GM23248 (cell line): ENCODE data around the gene C1D. TPM values are rescaled to one million over a fixed set of nuclear protein-coding genes. Genes with fewer than 3 reads are reported as not detected.

Source experiments
- DNase-seq: peaks from one replicate; pipeline ENCODE4 v3.0.0-alpha.2; 2015
- H2AFZ ChIP-seq: fragments of 200-600 bp; sonication (generic); 2 replicates; pipeline ENCODE4 v1.6.1; 2016; ENCODE audit warnings: antibody characterized with exemption
- H3F3A ChIP-seq: fragments of 200-600 bp; sonication (generic); 2 replicates; pipeline ENCODE4 v1.6.1; 2016; ENCODE audit warnings: mild to moderate bottlenecking, antibody characterized with exemption, mixed run types; ENCODE audit not compliant: insufficient read depth
- H3K27ac ChIP-seq: fragments of 200-600 bp; sonication (generic); 2 replicates; pipeline ENCODE4 v1.5.1; 2016; ENCODE audit warnings: mild to moderate bottlenecking
- H3K27me3 ChIP-seq: fragments of 200-600 bp; sonication (generic); replicated peaks from 2 replicates; pipeline ENCODE4 v1.6.1; 2016; ENCODE audit warnings: mild to moderate bottlenecking; ENCODE audit not compliant: insufficient read depth
- H3K36me3 ChIP-seq: fragments of 200-600 bp; sonication (generic); 2 replicates; pipeline ENCODE4 v1.6.1; 2016; ENCODE audit warnings: low read depth, mild to moderate bottlenecking
- H3K4me1 ChIP-seq: fragments of 200-600 bp; sonication (generic); 2 replicates; pipeline ENCODE4 v1.6.1; 2016; ENCODE audit warnings: mild to moderate bottlenecking; ENCODE audit not compliant: insufficient read depth
- H3K4me2 ChIP-seq: fragments of 200-600 bp; sonication (generic); one replicate; pipeline ENCODE4 v1.6.1; 2016; ENCODE audit warnings: mild to moderate bottlenecking; ENCODE audit not compliant: unreplicated experiment
- H3K4me3 ChIP-seq: fragments of 200-600 bp; sonication (generic); 2 replicates; pipeline ENCODE4 v1.5.1; 2016; ENCODE audit warnings: mild to moderate bottlenecking
- H3K79me2 ChIP-seq: fragments of 200-600 bp; sonication (generic); 2 replicates; pipeline ENCODE4 v1.6.1; 2016; ENCODE audit warnings: mild to moderate bottlenecking; ENCODE audit not compliant: insufficient read depth
- H3K9ac ChIP-seq: fragments of 200-600 bp; sonication (generic); 2 replicates; pipeline ENCODE4 v1.6.1; 2016; ENCODE audit warnings: mild to moderate bottlenecking
- H3K9me2 ChIP-seq: fragments of 200-600 bp; sonication (generic); 2 replicates; pipeline ENCODE4 v1.6.1; 2016; ENCODE audit warnings: mixed run types, mild to moderate bottlenecking, moderate library complexity; ENCODE audit not compliant: insufficient read depth
- H3K9me3 ChIP-seq: fragments of 200-600 bp; sonication (generic); one replicate; pipeline ENCODE4 v1.6.1; 2017; ENCODE audit warnings: low read depth
- H4K20me1 ChIP-seq: fragments of 200-600 bp; sonication (generic); 2 replicates; pipeline ENCODE4 v1.6.0; 2016; ENCODE audit not compliant: insufficient read depth
- EZH2 ChIP-seq: fragments of 200-600 bp; sonication (generic); IDR thresholded peaks from 2 replicates; pipeline ENCODE4 v1.6.1; 2018; ENCODE audit warnings: antibody characterized with exemption, mild to moderate bottlenecking; ENCODE audit not compliant: insufficient read depth, poor library complexity, severe bottlenecking
- EZH2phosphoT487 ChIP-seq: fragments of 200-600 bp; sonication (generic); IDR thresholded peaks from 2 replicates; pipeline ENCODE4 v1.6.1; 2018; ENCODE audit warnings: antibody characterized with exemption, moderate library complexity, mild to moderate bottlenecking, low read depth; ENCODE audit not compliant: insufficient read depth
- WGBS, 2 experiments: methylation state at CpG; one replicate each; pipeline ENCODE4 v1.1.6; 2015 to 2017; ENCODE audit warnings: low lambda C conversion rate in 2 of 2, low coverage in 1 of 2; ENCODE audit errors: missing lambda C conversion rate in 2 of 2; 5-methylcytosine and 5-hydroxymethylcytosine counted together
- in situ Hi-C: fragments of 300-500 bp; cut with MboI; formaldehyde crosslinking; loops from 2 replicates; pipeline ENCODE4 v1.15.0; 2020
- polyA plus RNA-seq: library from polyadenylated mRNA; unstranded; fragments of >200 nt; fragmentation: Nextera tagmentation; extraction: Ambion mirVana; gene quantifications from 2 replicates; pipeline ENCODE4 v1.2.1, GENCODE V29; 2016
- total RNA-seq: library from RNA; depleted of rRNA; stranded (reverse); fragments of >200 nt; shearing (Covaris generic); gene quantifications from 2 replicates; pipeline ENCODE4 v1.2.3, GENCODE V29; 2014

The C1D gene
- total and polyA plus RNA-seq, 2 experiments from 2014 or later = 32.5 to 65.3 TPM

- Histone ChIP-seq H3K4me3 (no peak overlapping the region), H3K79me2 (no peaks in the 10 kb centered on the region), H3K9me2 (no peaks in the 10 kb centered on the region), H3K4me1 (peaks cover 16% of the 10 kb centered on the region), H3K36me3 (no peaks in the 10 kb centered on the region), H3K9ac (no peak overlapping the region), H3K4me2 (no peak overlapping the region), H3F3A (peaks cover 15% of the 10 kb centered on the region), H3K9me3 (no peaks in the 10 kb centered on the region), H3K27me3 (no peaks in the 10 kb centered on the region), H4K20me1 (no peaks in the 10 kb centered on the region), H3K27ac (no peak overlapping the region), H2AFZ (no peak overlapping the region)
- peak; percentile 52 for DNase-seq
- TF ChIP-seq EZH2 (no peak), EZH2phosphoT487 (no peak)
- WGBS, 2 experiments = 69 to 79% methylated on average over 8 of the region's 8 CpGs
- in situ Hi-C loops = no loop called here
Measured at GRCh38 chr2:68000170-68000825, 62.5 kb downstream of the C1D start.

GRCh38 chr2:67999332-67999731 is 63.5 kb downstream of the C1D start:
- Histone ChIP-seq H3K79me2 (no peaks in the 10 kb centered on the region), H3K9ac (no peak overlapping the region), H3K27ac (no peak overlapping the region), H4K20me1 (no peaks in the 10 kb centered on the region), H3K4me3 (no peak overlapping the region), H3K9me2 (no peaks in the 10 kb centered on the region), H3F3A (peaks cover 15% of the 10 kb centered on the region), H3K4me1 (peaks cover 16% of the 10 kb centered on the region), H3K36me3 (no peaks in the 10 kb centered on the region), H3K27me3 (no peaks in the 10 kb centered on the region), H2AFZ (no peak overlapping the region), H3K9me3 (no peaks in the 10 kb centered on the region), H3K4me2 (no peak overlapping the region)
- 98% methylated on average over 3 of the region's 3 CpGs for WGBS, 2 experiments
- DNase-seq = no peak
- in situ Hi-C loops = no loop called here
- TF ChIP-seq EZH2 (no peak), EZH2phosphoT487 (no peak)

- TF ChIP-seq EZH2 = no peak
- TF ChIP-seq EZH2phosphoT487 = no peak
- in situ Hi-C loops = no loop called here
- Histone ChIP-seq H3K36me3 (no peaks in the 10 kb centered on the region), H3F3A (peaks cover 15% of the 10 kb centered on the region), H3K4me2 (peak overlapping the region; percentile 33), H3K9me3 (no peaks in the 10 kb centered on the region), H3K27me3 (no peaks in the 10 kb centered on the region), H3K27ac (peak overlapping the region; percentile 59), H2AFZ (peak overlapping the region; percentile 56; the same call in 1 of the 2 replicates), H4K20me1 (no peaks in the 10 kb centered on the region), H3K79me2 (no peaks in the 10 kb centered on the region), H3K9me2 (no peaks in the 10 kb centered on the region), H3K9ac (peak overlapping the region; percentile 5; the same call in 1 of the 2 replicates), H3K4me1 (peaks cover 16% of the 10 kb centered on the region), H3K4me3 (no peak overlapping the region)
- DNase-seq = peak; percentile 42
- 70 to 72% methylated on average over 3 of the region's 3 CpGs for WGBS, 2 experiments
Measured at GRCh38 chr2:67997903-67998302, 64.9 kb downstream of the C1D start.

GRCh38 chr2:67997528-67997900 is 65.3 kb downstream of the C1D start:
- 0% methylated on average over 3 of the region's 3 CpGs for WGBS, 2 experiments
- TF ChIP-seq EZH2 = no peak
- no peak for TF ChIP-seq EZH2phosphoT487
- in situ Hi-C loops = no loop called here
- Histone ChIP-seq H3K36me3 (no peaks in the 10 kb centered on the region), H3F3A (peaks cover 15% of the 10 kb centered on the region), H3K27me3 (no peaks in the 10 kb centered on the region), H3K79me2 (no peaks in the 10 kb centered on the region), H3K9ac (peak overlapping the region; percentile 16; the same call in 1 of the 2 replicates), H3K4me2 (peak overlapping the region; percentile 33), H2AFZ (peak overlapping the region; percentile 56), H3K27ac (peak overlapping the region; percentile 59), H3K9me2 (no peaks in the 10 kb centered on the region), H3K4me1 (peaks cover 16% of the 10 kb centered on the region), H3K4me3 (peak overlapping the region; percentile 31; the same call in 1 of the 2 replicates), H3K9me3 (no peaks in the 10 kb centered on the region), H4K20me1 (no peaks in the 10 kb centered on the region)
- DNase-seq = peak; percentile 94
